A549 (cell line): ENCODE data around the gene GMPR.

Source experiments
- CBX2 ChIP-seq: fragments of 200-600 bp; sonication (generic); IDR thresholded peaks from 2 replicates; pipeline ENCODE4 v1.6.1; 2016; ENCODE audit warnings: low read depth, mild to moderate bottlenecking, borderline replicate concordance
- CBX8 ChIP-seq: fragments of 200-600 bp; sonication (generic); IDR thresholded peaks from 2 replicates; pipeline ENCODE4 v1.6.1; 2016
- CTCF ChIP-seq: fragments of >200 bp; sonication (Bioruptor Twin); formaldehyde crosslinking; IDR thresholded peaks from 3 replicates; pipeline ENCODE4 v1.5.1; 2016
- EHF ChIP-seq: fragments of 250-450 bp; sonication (Bioruptor Pico); IDR thresholded peaks from 2 replicates; pipeline ENCODE4 v1.5.0; 2020; ENCODE audit warnings: mild to moderate bottlenecking
- EP300 ChIP-seq, 2 experiments: fragments of >200 bp; sonication (Bioruptor Twin); formaldehyde crosslinking; IDR thresholded peaks; 2 replicates in 1 of 2; 3 replicates in 1 of 2; pipeline ENCODE4 v1.6.1; 2016 to 2017
- HMGXB4 ChIP-seq: fragments of 250-450 bp; sonication (Bioruptor Pico); IDR thresholded peaks from 2 replicates; pipeline ENCODE4 v1.5.0; 2021; ENCODE audit warnings: mild to moderate bottlenecking, moderate library complexity, borderline replicate concordance
- KDM5A ChIP-seq: fragments of 200-600 bp; sonication (generic); IDR thresholded peaks from 2 replicates; pipeline ENCODE4 v1.6.1; 2016; ENCODE audit warnings: antibody characterized with exemption, mild to moderate bottlenecking
- MAZ ChIP-seq: fragments of 150-350 bp; IDR thresholded peaks from 2 replicates; pipeline ENCODE4 v1.6.1; 2014; ENCODE audit warnings: antibody characterized with exemption, low read depth, low read length, borderline replicate concordance
- POLR2A ChIP-seq: IDR thresholded peaks from 2 replicates; pipeline ENCODE4 v1.6.1; 2012; ENCODE audit warnings: mild to moderate bottlenecking, low read length
- REST ChIP-seq: fragments of 200-600 bp; sonication (generic); IDR thresholded peaks from 2 replicates; pipeline ENCODE4 v1.6.1; 2016; ENCODE audit warnings: antibody characterized with exemption, mild to moderate bottlenecking, moderate library complexity
- SREBF2 ChIP-seq: fragments of 450-650 bp; IDR thresholded peaks from 2 replicates; pipeline ENCODE4 v1.6.1; 2014; ENCODE audit warnings: mild to moderate bottlenecking, moderate library complexity
- TP53 ChIP-seq: fragments of 250-450 bp; sonication (Bioruptor Pico); IDR thresholded peaks from 2 replicates; pipeline ENCODE4 v1.5.0; 2021; ENCODE audit warnings: mild to moderate bottlenecking, moderate library complexity
- USF2 ChIP-seq: fragments of 450-650 bp; IDR thresholded peaks from 2 replicates; pipeline ENCODE4 v1.6.1; 2014; ENCODE audit warnings: antibody characterized with exemption

- TF ChIP-seq POLR2A (no peak), TP53 (CRISPR knock-in tag) (no peak), EHF (no peak), CTCF (no peak), SREBF2 (no peak), MAZ (no peak), CBX2 (no peak), HMGXB4 (no peak), REST (no peak), EP300 (IDR thresholded peaks at IDR 0.05) (no peak), KDM5A (no peak), USF2 (no peak), CBX8 (no peak)
Observed at GRCh38 chr6:16238057-16238962, at the start of gene GMPR.
